GM12878 (cell line): ENCODE data around the gene CAMKMT. TPM values are rescaled to one million over a fixed set of nuclear protein-coding genes. Genes with fewer than 3 reads are reported as not detected.

Experiments used
- ATAC-seq: fragments of 200-7000 bp; cut with Tn5 transposase; 3 replicates; pipeline ENCODE4 v1.9.1; 2020; ENCODE audit warnings: mild to moderate bottlenecking, moderate library complexity
- BruUV-seq: library from RNA; stranded (reverse); fragments of 400-500 nt; replicated peaks from 2 replicates; lab custom pipeline; 2021; lab: Mats Ljungman, UMichigan
- CTCF ChIA-PET: fragments of 300-600 bp; sonication (Branson Sonifier 250); formaldehyde crosslinking; extraction: SDS; loops from one replicate; lab custom pipeline; 2021; ENCODE audit warnings: inconsistent platforms; lab: Yijun Ruan, JAX
- POLR2A ChIA-PET: fragments of 350-600 bp; formaldehyde crosslinking; extraction: SDS; loops from one replicate; lab custom pipeline; 2021; ENCODE audit warnings: inconsistent platforms; lab: Charles Lee
- RAD21 ChIA-PET: fragments of 300-600 bp; sonication (Branson Sonifier 250); formaldehyde crosslinking; loops from one replicate; lab custom pipeline; 2023; ENCODE audit warnings: antibody characterized with exemption; ENCODE audit not compliant: unreplicated experiment; lab: Charles Lee
- SMC1A ChIA-PET: fragments of 300-600 bp; sonication (Branson Sonifier 250); formaldehyde crosslinking; loops from one replicate; lab custom pipeline; 2023; ENCODE audit not compliant: unreplicated experiment, uncharacterized antibody; lab: Charles Lee
- DNase-seq: peaks from one replicate; pipeline ENCODE4 v3.0.0-alpha.2; 2011; ENCODE audit warnings: low read depth, low spot score
- FAIRE-seq: peaks from 3 replicates; lab custom pipeline; 2011; peaks lifted over from hg19 to GRCh38; lab: Jason Lieb, UNC
- H2AFZ ChIP-seq: 2 replicates; pipeline ENCODE4 v1.6.0; 2011; ENCODE audit warnings: low read depth, low read length, control low read depth; ENCODE audit not compliant: control insufficient read depth
- H3K27ac ChIP-seq: 2 replicates; pipeline ENCODE4 v1.5.1; 2011; ENCODE audit warnings: control low read depth; ENCODE audit not compliant: control insufficient read depth, insufficient read depth
- H3K27me3 ChIP-seq, 2 experiments: replicated peaks in 1 of 2; 2 replicates each; pipeline versions ENCODE4 v1.6.0 to v1.6.1; 2011; ENCODE audit warnings: low read length in 1 of 2; ENCODE audit not compliant: control insufficient read depth in 2 of 2, insufficient read depth in 2 of 2
- H3K36me3 ChIP-seq, 2 experiments: 2 replicates each; pipeline ENCODE4 v1.5.1; 2011; ENCODE audit warnings: low read length in 1 of 2; ENCODE audit not compliant: control insufficient read depth in 2 of 2, insufficient read depth in 2 of 2
- H3K4me1 ChIP-seq: 2 replicates; pipeline ENCODE4 v1.6.1; 2011; ENCODE audit warnings: mild to moderate bottlenecking, low read length, moderate library complexity, mixed read lengths; ENCODE audit not compliant: control insufficient read depth, insufficient read depth
- H3K4me2 ChIP-seq: 2 replicates; pipeline ENCODE4 v1.6.0; 2011; ENCODE audit warnings: control low read depth; ENCODE audit not compliant: control insufficient read depth, insufficient read depth
- H3K4me3 ChIP-seq: fragments of 200-600 bp; sonication (generic); 2 replicates; pipeline ENCODE4 v1.5.1; 2016
- H3K79me2 ChIP-seq: 2 replicates; pipeline ENCODE4 v1.6.0; 2011; ENCODE audit warnings: low read length; ENCODE audit not compliant: control insufficient read depth, insufficient read depth
- H3K9ac ChIP-seq: 2 replicates; pipeline ENCODE4 v1.8.0; 2011; ENCODE audit warnings: low read length, control low read depth, mixed read lengths; ENCODE audit not compliant: control insufficient read depth, insufficient read depth
- H3K9me3 ChIP-seq: replicated peaks from 3 replicates; pipeline ENCODE4 v1.5.1; 2011; ENCODE audit warnings: mild to moderate bottlenecking, low read length; ENCODE audit not compliant: control insufficient read depth, insufficient read depth
- H4K20me1 ChIP-seq: 2 replicates; pipeline ENCODE4 v1.6.0; 2011; ENCODE audit not compliant: control insufficient read depth, insufficient read depth
- BMI1 ChIP-seq: fragments of 450-650 bp; IDR thresholded peaks from 2 replicates; pipeline ENCODE4 v1.6.1; 2016; ENCODE audit warnings: mild to moderate bottlenecking, moderate library complexity, borderline replicate concordance
- CEBPB ChIP-seq, 2 experiments: fragments of 150-350 bp in 1 of 2; IDR thresholded peaks; 2 replicates each; pipeline ENCODE4 v1.6.1; 2012 to 2014; ENCODE audit warnings: low read depth in 2 of 2, low read length in 2 of 2, borderline replicate concordance in 1 of 2, inconsistent platforms in 1 of 2
- CREM ChIP-seq: IDR thresholded peaks from 2 replicates; pipeline ENCODE4 v1.6.1; 2014; ENCODE audit warnings: antibody characterized with exemption, low read depth
- FOS ChIP-seq: IDR thresholded peaks from 3 replicates; pipeline ENCODE4 v1.6.1; 2011; ENCODE audit warnings: borderline replicate concordance; ENCODE audit not compliant: insufficient read length; ENCODE audit errors: extremely low read depth
- GATAD2B ChIP-seq: fragments of 450-650 bp; conservative IDR thresholded peaks from 2 replicates; pipeline ENCODE4 v1.6.1; 2017; ENCODE audit warnings: low read depth, mild to moderate bottlenecking, moderate library complexity
- NFYB ChIP-seq: IDR thresholded peaks from 2 replicates; pipeline ENCODE4 v1.6.1; 2011; ENCODE audit warnings: low read depth, mild to moderate bottlenecking, low read length, improper control_type of control experiment, moderate library complexity; ENCODE audit not compliant: insufficient read depth
- POLR2A ChIP-seq: IDR thresholded peaks from 2 replicates; pipeline ENCODE4 v1.6.1; 2011; ENCODE audit warnings: low read depth, mild to moderate bottlenecking, low read length
- SKIL ChIP-seq: fragments of 450-650 bp; IDR thresholded peaks from 2 replicates; pipeline ENCODE4 v1.6.1; 2017; ENCODE audit warnings: mild to moderate bottlenecking, low read depth, inconsistent platforms; ENCODE audit not compliant: poor library complexity, severe bottlenecking
- SUPT20H ChIP-seq: IDR thresholded peaks from 2 replicates; pipeline ENCODE4 v1.6.1; 2011; ENCODE audit warnings: low read depth, mild to moderate bottlenecking, low read length, moderate library complexity, borderline replicate concordance; ENCODE audit not compliant: control insufficient read depth
- ZNF274 ChIP-seq: IDR thresholded peaks from one replicate; pipeline ENCODE4 v1.8.0; 2011; ENCODE audit not compliant: insufficient read length, insufficient read depth
- WGBS: methylation state at CpG from one replicate; pipeline ENCODE4 v1.1.6; 2016; ENCODE audit warnings: low lambda C conversion rate; ENCODE audit not compliant: insufficient replicate concordance, insufficient coverage; ENCODE audit errors: missing lambda C conversion rate; 5-methylcytosine and 5-hydroxymethylcytosine counted together
- in situ Hi-C: fragments of 300-500 bp; cut with MboI; formaldehyde crosslinking; loops from 9 replicates; pipeline ENCODE4 v1.14.3; 2018; ENCODE audit warnings: mixed read lengths
- intact Hi-C: fragments of 100-400 bp; cut with micrococcal nuclease; formaldehyde crosslinking; loops from one replicate; pipeline ENCODE4 v1.14.2; 2022; ENCODE audit not compliant: unreplicated experiment
- polyA plus RNA-seq, 11 experiments: library from polyadenylated mRNA; depleted of rRNA in 4 of 11; unstranded in 6 of 11; stranded (reverse) in 5 of 11; fragments of >200 nt; fragmentation: Nextera tagmentation in 4 of 11; fragmentation: Illumina TruSeq in 1 of 11; extraction: Ambion mirVana in 4 of 11; extraction: Trizol in 1 of 11; gene quantifications; 1 replicate in 1 of 11; 2 replicates in 10 of 11; pipeline versions ENCODE4 v1.2.1 to v1.2.3, GENCODE V29; 2011 to 2016; ENCODE audit warnings: inconsistent platforms in 2 of 11, missing spikeins in 2 of 11, low read depth in 1 of 11
- total RNA-seq, 4 experiments: library from RNA; depleted of rRNA in 3 of 4; stranded (reverse); fragments of >200 nt in 3 of 4; fragmentation: Illumina TruSeq in 1 of 4; extraction: Trizol in 1 of 4; gene quantifications; 2 replicates each; pipeline versions ENCODE4 v1.2.1 to v1.2.3, GENCODE V29; 2013 to 2021
- TF ChIP-seq, protein P1 (sequence below): IDR thresholded peaks from 2 replicates; pipeline ENCODE4 v1.6.1; 2011; ENCODE audit warnings: borderline replicate concordance, low read depth, mild to moderate bottlenecking, moderate library complexity, mixed read lengths, low read length; ENCODE audit not compliant: insufficient read depth; ENCODE audit errors: extremely low read length
- TF ChIP-seq, protein P2 (sequence below): IDR thresholded peaks from 2 replicates; pipeline ENCODE4 v1.6.1; 2012; ENCODE audit warnings: mild to moderate bottlenecking, low read depth, low read length
- TF ChIP-seq, protein P3 (sequence below): fragments of 450-650 bp; conservative IDR thresholded peaks from 2 replicates; pipeline ENCODE4 v1.6.1; 2017; ENCODE audit warnings: mild to moderate bottlenecking, moderate library complexity

CAMKMT gene
- total and polyA plus RNA-seq, 10 of the 15 experiments (the other 5 are each of a cell fraction or from before 2014, with no cell fraction given): 2.7 to 16.0 (median 11.8) TPM

- no peak for TF ChIP-seq ZNF274
- TF ChIP-seq CREM: no peak
- TF ChIP-seq, protein P1, sequence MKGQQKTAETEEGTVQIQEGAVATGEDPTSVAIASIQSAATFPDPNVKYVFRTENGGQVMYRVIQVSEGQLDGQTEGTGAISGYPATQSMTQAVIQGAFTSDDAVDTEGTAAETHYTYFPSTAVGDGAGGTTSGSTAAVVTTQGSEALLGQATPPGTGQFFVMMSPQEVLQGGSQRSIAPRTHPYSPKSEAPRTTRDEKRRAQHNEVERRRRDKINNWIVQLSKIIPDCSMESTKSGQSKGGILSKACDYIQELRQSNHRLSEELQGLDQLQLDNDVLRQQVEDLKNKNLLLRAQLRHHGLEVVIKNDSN: no peak
- TF ChIP-seq BMI1: no peak
- TF ChIP-seq FOS: no peak
Observed at GRCh38 chr2:44692821-44693220, 331.1 kb downstream of the CAMKMT start (continued).

DNA sequence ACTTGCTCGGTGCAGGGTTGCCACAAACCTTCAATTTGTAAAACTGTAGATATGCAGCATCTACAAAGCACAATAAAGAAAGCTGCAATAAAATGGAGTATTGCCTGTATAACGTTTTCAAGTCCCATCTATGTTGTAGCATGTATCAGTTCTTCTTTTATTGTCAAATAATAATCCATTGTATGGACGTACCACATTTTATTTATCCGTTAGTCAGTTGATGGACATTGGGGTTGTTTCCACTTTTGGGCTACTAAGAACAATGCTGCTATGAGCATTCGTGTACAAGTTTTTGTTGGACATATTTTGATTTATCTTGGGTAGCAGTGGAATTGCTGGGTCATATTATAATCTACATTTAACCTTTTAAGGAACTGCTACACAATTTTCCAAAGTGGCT lies 339.1 kb downstream of the CAMKMT start:
- Histone ChIP-seq H3K4me1 (no peaks in the 10 kb centered on the region), H3K4me3 (no peak overlapping the region), H3K27ac (no peak overlapping the region), H3K9ac (no peak overlapping the region), H3K4me2 (no peak overlapping the region), H3K79me2 (no peaks in the 10 kb centered on the region), H3K36me3 (no peaks in the 10 kb centered on the region), H4K20me1 (no peaks in the 10 kb centered on the region), H2AFZ (no peak overlapping the region), H3K27me3 (no peaks in the 10 kb centered on the region), H3K9me3 (no peaks in the 10 kb centered on the region)
- RAD21 ChIA-PET: no interaction called here
- POLR2A ChIA-PET: no interaction called here
- FAIRE-seq (no peak), DNase-seq (no peak), ATAC-seq (no peak)
- 66% methylated on average over 5 of the region's 5 CpGs for WGBS
- in situ Hi-C loops: no loop called here
- CTCF ChIA-PET: interaction anchor here (2.1 to 2.9 kb wide), 2 partner anchors 8 to 33 kb away, joined by 7 to 8 read pairs; no protein-coding TSS in a partner anchor
- no TSS peak for BruUV-seq
- TF ChIP-seq, protein P2, sequence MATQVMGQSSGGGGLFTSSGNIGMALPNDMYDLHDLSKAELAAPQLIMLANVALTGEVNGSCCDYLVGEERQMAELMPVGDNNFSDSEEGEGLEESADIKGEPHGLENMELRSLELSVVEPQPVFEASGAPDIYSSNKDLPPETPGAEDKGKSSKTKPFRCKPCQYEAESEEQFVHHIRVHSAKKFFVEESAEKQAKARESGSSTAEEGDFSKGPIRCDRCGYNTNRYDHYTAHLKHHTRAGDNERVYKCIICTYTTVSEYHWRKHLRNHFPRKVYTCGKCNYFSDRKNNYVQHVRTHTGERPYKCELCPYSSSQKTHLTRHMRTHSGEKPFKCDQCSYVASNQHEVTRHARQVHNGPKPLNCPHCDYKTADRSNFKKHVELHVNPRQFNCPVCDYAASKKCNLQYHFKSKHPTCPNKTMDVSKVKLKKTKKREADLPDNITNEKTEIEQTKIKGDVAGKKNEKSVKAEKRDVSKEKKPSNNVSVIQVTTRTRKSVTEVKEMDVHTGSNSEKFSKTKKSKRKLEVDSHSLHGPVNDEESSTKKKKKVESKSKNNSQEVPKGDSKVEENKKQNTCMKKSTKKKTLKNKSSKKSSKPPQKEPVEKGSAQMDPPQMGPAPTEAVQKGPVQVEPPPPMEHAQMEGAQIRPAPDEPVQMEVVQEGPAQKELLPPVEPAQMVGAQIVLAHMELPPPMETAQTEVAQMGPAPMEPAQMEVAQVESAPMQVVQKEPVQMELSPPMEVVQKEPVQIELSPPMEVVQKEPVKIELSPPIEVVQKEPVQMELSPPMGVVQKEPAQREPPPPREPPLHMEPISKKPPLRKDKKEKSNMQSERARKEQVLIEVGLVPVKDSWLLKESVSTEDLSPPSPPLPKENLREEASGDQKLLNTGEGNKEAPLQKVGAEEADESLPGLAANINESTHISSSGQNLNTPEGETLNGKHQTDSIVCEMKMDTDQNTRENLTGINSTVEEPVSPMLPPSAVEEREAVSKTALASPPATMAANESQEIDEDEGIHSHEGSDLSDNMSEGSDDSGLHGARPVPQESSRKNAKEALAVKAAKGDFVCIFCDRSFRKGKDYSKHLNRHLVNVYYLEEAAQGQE: no peak
- no peak for TF ChIP-seq SUPT20H
- TF ChIP-seq POLR2A: no peak
- TF ChIP-seq NFYB: no peak
- TF ChIP-seq, protein P3, sequence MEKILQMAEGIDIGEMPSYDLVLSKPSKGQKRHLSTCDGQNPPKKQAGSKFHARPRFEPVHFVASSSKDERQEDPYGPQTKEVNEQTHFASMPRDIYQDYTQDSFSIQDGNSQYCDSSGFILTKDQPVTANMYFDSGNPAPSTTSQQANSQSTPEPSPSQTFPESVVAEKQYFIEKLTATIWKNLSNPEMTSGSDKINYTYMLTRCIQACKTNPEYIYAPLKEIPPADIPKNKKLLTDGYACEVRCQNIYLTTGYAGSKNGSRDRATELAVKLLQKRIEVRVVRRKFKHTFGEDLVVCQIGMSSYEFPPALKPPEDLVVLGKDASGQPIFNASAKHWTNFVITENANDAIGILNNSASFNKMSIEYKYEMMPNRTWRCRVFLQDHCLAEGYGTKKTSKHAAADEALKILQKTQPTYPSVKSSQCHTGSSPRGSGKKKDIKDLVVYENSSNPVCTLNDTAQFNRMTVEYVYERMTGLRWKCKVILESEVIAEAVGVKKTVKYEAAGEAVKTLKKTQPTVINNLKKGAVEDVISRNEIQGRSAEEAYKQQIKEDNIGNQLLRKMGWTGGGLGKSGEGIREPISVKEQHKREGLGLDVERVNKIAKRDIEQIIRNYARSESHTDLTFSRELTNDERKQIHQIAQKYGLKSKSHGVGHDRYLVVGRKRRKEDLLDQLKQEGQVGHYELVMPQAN: no peak
- TF ChIP-seq GATAD2B: no peak
- TF ChIP-seq CEBPB (IDR thresholded peaks at IDR 0.05; ENCODE audit: borderline replicate concordance in 1 of 2, low read depth in 2 of 2, low read length in 2 of 2): no peak
- no peak for TF ChIP-seq SKIL
- SMC1A ChIA-PET: interaction anchor here (0.7 to 1.0 kb wide), 2 partner anchors 19 to 45 kb away, joined by 3 read pairs; no protein-coding TSS in a partner anchor
- intact Hi-C loops: no loop called here
